WTC11 (cell line): ENCODE data around the gene HBQ1.

ENCODE experiments used
- CTCF ChIP-seq: fragments of 200-600 bp; IDR thresholded peaks from 2 replicates; pipeline ENCODE4 v1.8.0; 2022; ENCODE audit warnings: antibody characterized with exemption
- ETV6 ChIP-seq: sonication (generic); formaldehyde crosslinking; IDR thresholded peaks from 2 replicates; pipeline ENCODE4 v1.8.1; 2022; ENCODE audit warnings: mild to moderate bottlenecking, missing genetic modification reagents
- PRRX2 ChIP-seq: fragments of 250-450 bp; sonication (Bioruptor Pico); IDR thresholded peaks from 2 replicates; pipeline ENCODE4 v1.8.0; 2021; ENCODE audit warnings: mild to moderate bottlenecking

GRCh38 chr16:142405-142967, 37.8 kb upstream of the HBQ1 start:
- TF ChIP-seq CTCF = no peak
- no peak for TF ChIP-seq ETV6 (CRISPR knock-in tag)
- TF ChIP-seq PRRX2 = no peak
